Breast epithelium (tissue), 3 donors: ENCODE measurements around the gene CENPP.

Experiments
- CTCF ChIP-seq, 3 donors: fragments of 450-650 bp; IDR thresholded peaks; one replicate each; pipeline ENCODE4 v1.5.1; 2016 to 2017; ENCODE audit warnings: antibody characterized with exemption in 3 of 3, mild to moderate bottlenecking in 3 of 3, moderate library complexity in 3 of 3
- POLR2A ChIP-seq: fragments of 450-650 bp; IDR thresholded peaks from one replicate; pipeline ENCODE4 v1.6.1; 2016; ENCODE audit warnings: antibody characterized with exemption, mild to moderate bottlenecking, moderate library complexity
- POLR2AphosphoS5 ChIP-seq, 3 donors: sonication (generic); formaldehyde crosslinking; IDR thresholded peaks; one replicate each; pipeline ENCODE4 v1.6.1; 2017; ENCODE audit warnings: antibody characterized with exemption in 3 of 3

GRCh38 chr9:92439921-92440750 lies 114.4 kb downstream of the CENPP start:
- TF ChIP-seq CTCF (IDR thresholded peaks at IDR 0.05) (no peak), POLR2A (no peak), POLR2AphosphoS5 (IDR thresholded peaks at IDR 0.05) (no peak)
